HepG2 (cell line): Measurements from ENCODE around the gene P4HB. TPM values are rescaled to one million over a fixed set of nuclear protein-coding genes. Genes with fewer than 3 reads are reported as not detected.

Experiments used
- ATRX ChIP-seq: sonication (generic); formaldehyde crosslinking; IDR thresholded peaks from 2 replicates; pipeline ENCODE4 v1.4.0; 2020; ENCODE audit warnings: missing genetic modification reagents, borderline replicate concordance
- GATA4 ChIP-seq: sonication (generic); IDR thresholded peaks from 2 replicates; pipeline ENCODE4 v1.6.1; 2016; ENCODE audit warnings: antibody characterized with exemption, low read depth, borderline replicate concordance
- HNF4G ChIP-seq, 2 experiments: sonication (generic) in 1 of 2; formaldehyde crosslinking in 1 of 2; IDR thresholded peaks; 2 replicates each; pipeline versions ENCODE4 v1.4.0 to v1.6.1; 2011 to 2020; ENCODE audit warnings: borderline replicate concordance in 2 of 2, low read depth in 2 of 2, mild to moderate bottlenecking in 2 of 2, low read length in 1 of 2, missing genetic modification reagents in 1 of 2, moderate library complexity in 1 of 2
- MBD4 ChIP-seq: IDR thresholded peaks from 2 replicates; pipeline ENCODE4 v1.6.1; 2012; ENCODE audit warnings: low read length, inconsistent platforms, borderline replicate concordance
- MLXIP ChIP-seq: sonication (generic); formaldehyde crosslinking; IDR thresholded peaks from 2 replicates; pipeline ENCODE4 v1.9.0; 2021; ENCODE audit warnings: missing genetic modification reagents, borderline replicate concordance
- PATZ1 ChIP-seq: sonication (generic); formaldehyde crosslinking; IDR thresholded peaks from 2 replicates; pipeline ENCODE4 v1.4.0; 2020; ENCODE audit warnings: missing genetic modification reagents
- RORA ChIP-seq: sonication (generic); formaldehyde crosslinking; IDR thresholded peaks from 2 replicates; pipeline ENCODE4 v1.5.0; 2020; ENCODE audit warnings: mild to moderate bottlenecking, missing genetic modification reagents, moderate library complexity
- RXRA ChIP-seq: sonication (generic); formaldehyde crosslinking; IDR thresholded peaks from 2 replicates; pipeline ENCODE4 v1.5.1; 2020; ENCODE audit warnings: missing genetic modification reagents
- SNRNP70 ChIP-seq: fragments of 200-400 bp; formaldehyde crosslinking; IDR thresholded peaks from 2 replicates; pipeline ENCODE4 v1.6.1; 2017; ENCODE audit warnings: mild to moderate bottlenecking, low read depth, low read length, moderate library complexity
- TSC22D2 ChIP-seq: sonication (generic); formaldehyde crosslinking; IDR thresholded peaks from 2 replicates; pipeline ENCODE4 v1.5.1; 2020; ENCODE audit warnings: missing genetic modification reagents, mild to moderate bottlenecking, borderline replicate concordance
- XBP1 ChIP-seq: sonication (generic); formaldehyde crosslinking; IDR thresholded peaks from 2 replicates; pipeline ENCODE4 v1.5.0; 2020; ENCODE audit warnings: missing genetic modification reagents
- ZBED4 ChIP-seq: sonication (generic); formaldehyde crosslinking; IDR thresholded peaks from 2 replicates; pipeline ENCODE4 v1.4.0; 2020; ENCODE audit warnings: missing genetic modification reagents, borderline replicate concordance
- ZBTB7A ChIP-seq: sonication (generic); formaldehyde crosslinking; IDR thresholded peaks from 2 replicates; pipeline ENCODE4 v1.8.0; 2022; ENCODE audit warnings: mild to moderate bottlenecking, missing genetic modification reagents
- ZMYM4 ChIP-seq: sonication (generic); formaldehyde crosslinking; IDR thresholded peaks from 2 replicates; pipeline ENCODE4 v1.8.1; 2023; ENCODE audit warnings: mild to moderate bottlenecking, missing genetic modification reagents
- ZNF121 ChIP-seq: sonication (generic); formaldehyde crosslinking; IDR thresholded peaks from 2 replicates; pipeline ENCODE4 v1.5.0; 2020; ENCODE audit warnings: mild to moderate bottlenecking, missing genetic modification reagents
- ZNF362 ChIP-seq: sonication (generic); formaldehyde crosslinking; IDR thresholded peaks from 2 replicates; pipeline ENCODE4 v1.4.0; 2020; ENCODE audit warnings: missing genetic modification reagents, mild to moderate bottlenecking, borderline replicate concordance
- ZNF563 ChIP-seq: sonication (generic); formaldehyde crosslinking; IDR thresholded peaks from 2 replicates; pipeline ENCODE4 v1.8.0; 2022; ENCODE audit warnings: mild to moderate bottlenecking, moderate library complexity, missing genetic modification reagents
- polyA plus RNA-seq, 8 experiments: library from polyadenylated mRNA; depleted of rRNA in 3 of 8; stranded (reverse) in 7 of 8; unstranded in 1 of 8; fragments of >200 nt; fragmentation: Illumina TruSeq in 4 of 8; extraction: Trizol in 4 of 8; gene quantifications; 2 replicates each; pipeline versions ENCODE4 v1.2.1 to v1.2.3, GENCODE V29; 2011 to 2016; ENCODE audit warnings: low read depth in 4 of 8, missing spikeins in 1 of 8, mixed read lengths in 1 of 8; ENCODE audit not compliant: insufficient read depth in 1 of 8
- total RNA-seq, 5 experiments: library from RNA; depleted of rRNA; stranded (reverse); fragments of >200 nt; fragmentation: Illumina TruSeq; extraction: Trizol; gene quantifications; 2 replicates each; pipeline ENCODE4 v1.2.3, GENCODE V29; 2016; ENCODE audit warnings: low read depth in 1 of 5

P4HB gene
- total and polyA plus RNA-seq, 2 of the 13 experiments (the other 11 are each of a cell fraction or from before 2014, with no cell fraction given): 185 to 782 TPM

GRCh38 chr17:81869221-81870130 is 9.1 kb upstream of the P4HB start (continued):
- TF ChIP-seq ZNF362 (CRISPR knock-in tag) (no peak), ZMYM4 (CRISPR knock-in tag) (no peak), PATZ1 (CRISPR knock-in tag) (peak; percentile 74), GATA4 (no peak), RORA (CRISPR knock-in tag) (no peak), ZNF563 (CRISPR knock-in tag) (0 out of 2 replicates have a peak, but pooled peaks have one; percentile 36), MLXIP (CRISPR knock-in tag) (no peak), TSC22D2 (CRISPR knock-in tag) (0 out of 2 replicates have a peak, but pooled peaks have one; percentile 4), HNF4G (IDR thresholded peaks at IDR 0.05; ENCODE audit: borderline replicate concordance, low read depth, low read length) (no peak), HNF4G (CRISPR knock-in tag; IDR thresholded peaks at IDR 0.05; ENCODE audit: borderline replicate concordance, low read depth) (no peak), ZBTB7A (CRISPR knock-in tag) (no peak; the same call in 1 of the 2 replicates), SNRNP70 (no peak), RXRA (CRISPR knock-in tag) (peak; percentile 4; the same call in 1 of the 2 replicates), MBD4 (no peak; the same call in 1 of the 2 replicates), ZNF121 (CRISPR knock-in tag) (no peak; the same call in 1 of the 2 replicates), ATRX (no peak), XBP1 (no peak), ZBED4 (CRISPR knock-in tag) (no peak)
